Cardiac muscle cell (in vitro differentiated cells and primary cell): ENCODE results near the gene BIRC3. TPM values are rescaled to one million over a fixed set of nuclear protein-coding genes. Genes with fewer than 3 reads are reported as not detected.

ENCODE experiments used
- DNase-seq, 2 donors: peaks; one replicate each; pipeline versions ENCODE4 v3.0.0 to v3.0.0-alpha.2; 2010 to 2017; ENCODE audit warnings: low read depth in 1 of 2, low spot score in 1 of 2
- H3K27ac ChIP-seq: fragments of 200-600 bp; sonication (generic); 2 replicates; pipeline ENCODE4 v1.5.1; 2016
- H3K27me3 ChIP-seq: fragments of 200-600 bp; sonication (generic); 2 replicates; pipeline ENCODE4 v1.6.0; 2016; ENCODE audit warnings: control low read depth
- H3K36me3 ChIP-seq: fragments of 200-600 bp; sonication (generic); 2 replicates; pipeline ENCODE4 v1.5.1; 2016; ENCODE audit warnings: control low read depth
- H3K4me1 ChIP-seq: fragments of 200-600 bp; sonication (generic); 2 replicates; pipeline ENCODE4 v1.8.1; 2017; ENCODE audit warnings: low read depth, mild to moderate bottlenecking, mixed run types
- H3K4me3 ChIP-seq: fragments of 200-600 bp; sonication (generic); 2 replicates; pipeline ENCODE4 v1.5.1; 2016; ENCODE audit warnings: mild to moderate bottlenecking
- H3K9me3 ChIP-seq: fragments of 200-600 bp; sonication (generic); 2 replicates; pipeline ENCODE4 v1.5.1; 2017; ENCODE audit warnings: low read depth, mild to moderate bottlenecking, control low read depth
- polyA plus RNA-seq: library from polyadenylated mRNA; unstranded; fragments of >200 nt; fragmentation: Nextera tagmentation; extraction: Ambion mirVana; gene quantifications from 2 replicates; pipeline ENCODE4 v1.2.1, GENCODE V29; 2016
- total RNA-seq: library from RNA; depleted of rRNA; stranded (reverse); fragments of >200 nt; gene quantifications from 2 replicates; pipeline ENCODE4 v1.2.3, GENCODE V29; 2016
- TF ChIP-seq, protein P1 (sequence below): IDR thresholded peaks from 2 replicates; pipeline ENCODE4 v1.5.1; 2012; ENCODE audit warnings: low read depth, mild to moderate bottlenecking, low read length

Gene BIRC3
- total and polyA plus RNA-seq, 2 experiments from 2014 or later, result 0.06 TPM; not detected in 1

DNA sequence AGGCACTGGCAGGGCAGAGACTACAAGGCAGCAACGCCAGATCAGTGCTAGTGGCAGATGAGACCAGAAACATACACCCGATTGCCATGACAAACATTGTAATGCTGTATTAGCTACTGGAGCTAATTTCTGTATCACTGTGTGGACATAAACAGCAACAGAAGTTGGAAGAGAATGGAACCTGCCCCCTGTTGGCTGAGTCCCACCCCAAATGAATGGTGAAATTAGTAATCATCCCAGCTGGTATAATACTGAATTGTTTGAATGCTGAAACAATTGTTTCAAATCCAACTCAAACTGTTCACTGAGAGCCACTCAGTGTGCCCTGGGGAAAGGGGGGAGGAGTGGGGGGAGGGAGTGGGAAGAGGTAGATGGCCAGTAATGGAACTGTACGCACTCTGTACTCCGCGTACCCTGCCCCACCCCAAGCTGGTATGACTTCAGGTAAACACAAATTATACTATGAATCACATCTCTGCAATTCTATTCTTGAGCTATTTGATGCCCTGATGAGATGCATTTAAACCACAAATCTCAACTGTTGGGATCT, 11.2 kb upstream of the BIRC3 start:
- TF ChIP-seq, protein P1, sequence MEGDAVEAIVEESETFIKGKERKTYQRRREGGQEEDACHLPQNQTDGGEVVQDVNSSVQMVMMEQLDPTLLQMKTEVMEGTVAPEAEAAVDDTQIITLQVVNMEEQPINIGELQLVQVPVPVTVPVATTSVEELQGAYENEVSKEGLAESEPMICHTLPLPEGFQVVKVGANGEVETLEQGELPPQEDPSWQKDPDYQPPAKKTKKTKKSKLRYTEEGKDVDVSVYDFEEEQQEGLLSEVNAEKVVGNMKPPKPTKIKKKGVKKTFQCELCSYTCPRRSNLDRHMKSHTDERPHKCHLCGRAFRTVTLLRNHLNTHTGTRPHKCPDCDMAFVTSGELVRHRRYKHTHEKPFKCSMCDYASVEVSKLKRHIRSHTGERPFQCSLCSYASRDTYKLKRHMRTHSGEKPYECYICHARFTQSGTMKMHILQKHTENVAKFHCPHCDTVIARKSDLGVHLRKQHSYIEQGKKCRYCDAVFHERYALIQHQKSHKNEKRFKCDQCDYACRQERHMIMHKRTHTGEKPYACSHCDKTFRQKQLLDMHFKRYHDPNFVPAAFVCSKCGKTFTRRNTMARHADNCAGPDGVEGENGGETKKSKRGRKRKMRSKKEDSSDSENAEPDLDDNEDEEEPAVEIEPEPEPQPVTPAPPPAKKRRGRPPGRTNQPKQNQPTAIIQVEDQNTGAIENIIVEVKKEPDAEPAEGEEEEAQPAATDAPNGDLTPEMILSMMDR, result no peak
- H3K36me3 ChIP-seq, result no peaks in the 10 kb centered on the region
- no peak overlapping the region for H3K4me3 ChIP-seq
- H3K9me3 ChIP-seq, result no peaks in the 10 kb centered on the region
- H3K4me1 ChIP-seq, result no peaks in the 10 kb centered on the region
- DNase-seq, result no peak
- H3K27me3 ChIP-seq, result no peaks in the 10 kb centered on the region
- H3K27ac ChIP-seq, result no peak overlapping the region

DNA sequence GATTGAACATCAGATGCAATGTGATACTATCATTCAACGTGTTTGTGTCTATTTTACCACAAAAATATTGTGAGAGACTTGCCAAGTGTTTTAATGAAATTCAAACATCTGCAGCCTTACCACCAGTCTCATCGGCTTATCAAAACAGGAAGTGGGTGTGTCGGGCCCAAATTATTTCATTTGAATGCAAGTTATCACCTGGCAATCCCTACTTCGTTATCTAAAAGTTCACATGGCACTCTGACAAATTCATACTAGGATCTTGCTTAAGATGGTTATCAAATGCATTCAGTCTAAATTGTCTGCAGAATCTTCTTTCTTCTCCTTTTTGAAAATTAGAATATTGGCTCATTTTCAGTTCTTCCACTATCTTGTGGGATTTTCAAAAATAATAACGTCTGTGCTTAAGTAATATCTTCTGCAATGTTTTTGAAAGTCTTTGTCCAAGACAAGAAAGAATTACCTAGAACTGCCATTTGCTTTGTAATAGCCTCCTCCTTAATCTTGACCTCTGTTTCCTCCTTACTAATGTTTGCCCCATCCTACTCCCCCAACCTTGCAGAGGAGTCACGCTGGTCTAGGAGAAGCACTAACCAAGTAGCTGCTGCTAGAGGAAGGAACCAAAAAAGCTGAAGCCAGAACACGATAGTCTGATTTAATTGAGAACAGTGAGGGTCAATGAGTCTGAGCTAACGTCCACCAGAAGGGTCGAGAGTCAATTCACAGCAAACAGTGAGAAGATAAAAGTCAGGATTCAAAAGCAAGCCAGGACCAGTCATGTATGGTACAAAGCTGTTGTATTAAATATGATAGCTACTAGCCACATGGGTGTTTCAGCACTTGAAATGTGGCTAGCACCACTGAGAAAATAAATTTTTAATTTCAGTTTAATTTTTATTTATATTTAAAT, 10.2 kb upstream of the BIRC3 start:
- H3K27ac ChIP-seq, result no peak overlapping the region
- TF ChIP-seq, protein P1, result no peak
- DNase-seq, result no peak
- H3K36me3 ChIP-seq, result no peaks in the 10 kb centered on the region
- no peak overlapping the region for H3K4me3 ChIP-seq
- H3K9me3 ChIP-seq, result no peaks in the 10 kb centered on the region
- H3K27me3 ChIP-seq, result no peaks in the 10 kb centered on the region
- H3K4me1 ChIP-seq, result no peaks in the 10 kb centered on the region

DNA sequence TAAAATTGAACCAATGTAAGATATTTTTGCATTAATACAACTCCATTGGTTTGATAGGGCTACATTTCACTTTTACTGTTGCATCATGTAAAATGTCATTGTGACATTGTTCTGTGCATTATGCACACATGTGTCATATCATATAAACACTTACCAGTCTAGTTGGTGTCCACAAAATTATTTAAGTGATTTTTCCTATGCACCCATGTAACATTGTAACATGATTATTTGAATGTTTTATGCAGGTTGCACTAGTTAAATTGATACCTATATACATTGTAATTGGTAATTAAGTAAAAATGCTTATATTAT, 9.6 kb upstream of the BIRC3 start:
- no peaks in the 10 kb centered on the region for H3K4me1 ChIP-seq
- H3K36me3 ChIP-seq, result no peaks in the 10 kb centered on the region
- TF ChIP-seq, protein P1, result no peak
- no peak overlapping the region for H3K4me3 ChIP-seq
- no peaks in the 10 kb centered on the region for H3K9me3 ChIP-seq
- no peaks in the 10 kb centered on the region for H3K27me3 ChIP-seq
- no peak overlapping the region for H3K27ac ChIP-seq
- no peak for DNase-seq

DNA sequence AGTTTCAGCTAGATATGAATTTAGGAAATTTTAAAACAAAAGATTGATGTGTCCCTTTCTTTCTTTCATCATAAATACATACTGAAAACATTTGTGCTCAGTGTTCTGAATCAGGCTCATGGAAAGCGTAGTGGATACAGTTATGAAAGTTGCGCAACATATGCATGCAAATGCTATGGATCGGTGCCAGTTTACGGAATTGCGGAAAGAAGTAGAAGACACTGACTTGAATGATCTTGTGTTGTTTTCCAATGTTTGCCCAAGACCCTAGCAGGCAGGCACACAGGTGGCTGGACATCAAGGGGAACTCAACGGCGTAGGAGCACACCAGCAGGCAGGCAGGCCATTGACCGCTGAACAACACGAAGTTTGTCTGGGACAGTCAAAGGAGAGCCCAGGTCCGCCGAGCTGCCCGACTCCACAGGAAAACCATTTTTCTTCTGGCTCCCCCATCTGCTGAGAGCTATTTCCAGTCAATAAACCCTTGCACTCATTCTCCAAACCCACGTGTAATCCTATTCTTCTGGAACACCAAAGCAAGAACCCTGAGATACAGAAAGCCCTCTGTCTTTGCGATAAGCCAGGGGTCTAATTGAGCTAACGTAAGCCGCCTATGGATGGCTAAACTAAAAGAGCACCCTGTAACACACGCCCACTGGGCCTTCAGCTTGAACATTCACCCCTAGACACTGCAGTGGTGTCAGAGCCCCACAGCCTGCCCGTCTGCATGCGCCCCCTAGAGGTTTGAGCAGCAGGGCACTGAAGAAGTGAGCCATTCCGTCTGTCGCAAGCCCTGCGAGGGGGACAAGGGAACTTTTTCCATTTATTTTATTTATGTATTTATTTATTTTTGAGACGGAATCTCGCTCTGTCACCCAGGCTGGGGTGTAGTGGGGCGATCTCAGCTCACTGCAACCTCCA, 7.4 kb upstream of the BIRC3 start:
- DNase-seq, result no peak
- Histone ChIP-seq H3K4me1 (no peaks in the 10 kb centered on the region), H3K36me3 (no peaks in the 10 kb centered on the region)

DNA sequence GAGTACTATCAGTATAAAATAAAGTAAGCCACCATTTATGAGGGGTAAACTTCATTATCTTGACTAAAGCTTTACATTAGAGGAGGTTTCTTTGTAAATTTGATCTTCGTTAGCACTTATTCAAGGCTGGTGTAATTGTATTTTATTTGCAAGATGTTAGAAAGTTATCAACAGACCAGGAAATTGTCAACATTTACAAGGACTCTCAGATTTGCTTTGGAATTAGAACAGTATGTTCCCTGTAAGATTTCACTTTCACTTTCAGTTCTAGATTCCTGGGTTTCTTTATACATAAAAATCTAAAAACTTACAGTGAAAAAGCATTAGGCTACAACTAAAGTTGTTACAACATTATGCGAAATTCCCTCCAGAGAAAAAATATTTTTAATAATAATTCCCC, 4.6 kb upstream of the BIRC3 start:
- Histone ChIP-seq H3K4me1 (no peaks in the 10 kb centered on the region), H3K27me3 (peaks cover 2% of the 10 kb centered on the region), H3K4me3 (no peak overlapping the region), H3K36me3 (no peaks in the 10 kb centered on the region), H3K9me3 (no peaks in the 10 kb centered on the region), H3K27ac (no peak overlapping the region)
- TF ChIP-seq, protein P1, result no peak
- DNase-seq, result no peak

More for the DNA sequence above, 7.4 kb upstream of the BIRC3 start:
- no peak overlapping the region for H3K4me3 ChIP-seq
- H3K9me3 ChIP-seq, result no peaks in the 10 kb centered on the region
- no peak overlapping the region for H3K27ac ChIP-seq
- TF ChIP-seq, protein P1, result no peak
- H3K27me3 ChIP-seq, result no peaks in the 10 kb centered on the region
